GM21423 (cell line): ENCODE results near the gene CCDC152.
"Not testable (repeated sequence)": the region's sequence is repeated elsewhere in the genome, so short reads cannot be mapped to it uniquely, and the experiment has no call there.

ENCODE experiments used
- ATAC-seq: cut with Tn5 transposase; IDR thresholded peaks from one replicate; pipeline ENCODE4 v1.9.1; 2021; ENCODE audit warnings: mild to moderate bottlenecking, moderate library complexity; ENCODE audit not compliant: unreplicated experiment

Gene CCDC152

GRCh38 chr5:42811591-42812446 lies 55.2 kb downstream of the CCDC152 start, which contains the start of gene SELENOP:
Gene SELENOP, minus strand, starts transcription at chr5:42811892. Its CDS starts 3,539 bp downstream, at chr5:42808353.
- ATAC-seq, result no peak

GRCh38 chr5:42812620-42813019 lies 56.0 kb downstream of the CCDC152 start:
- ATAC-seq, result no peak

GRCh38 chr5:42813533-42813932 lies 56.9 kb downstream of the CCDC152 start:
- ATAC-seq, result no peak

- ATAC-seq, result not testable (repeated sequence)
Measured at GRCh38 chr5:42816546-42816945, 59.9 kb downstream of the CCDC152 start.

GRCh38 chr5:42819745-42820144 lies 63.1 kb downstream of the CCDC152 start:
- no peak for ATAC-seq

- ATAC-seq, result no peak
Measured at GRCh38 chr5:42822548-42822947, 65.9 kb downstream of the CCDC152 start.

GRCh38 chr5:42824347-42824976 lies 67.8 kb downstream of the CCDC152 start:
- ATAC-seq, result no peak

- no peak for ATAC-seq
Measured at GRCh38 chr5:42825422-42826148, 69.0 kb downstream of the CCDC152 start.

- ATAC-seq, result no peak
Measured at GRCh38 chr5:42826757-42827515, 70.3 kb downstream of the CCDC152 start.

GRCh38 chr5:42828671-42829070 lies 72.1 kb downstream of the CCDC152 start:
- ATAC-seq, result no peak

- no peak for ATAC-seq
Measured at GRCh38 chr5:42830924-42831323, 74.3 kb downstream of the CCDC152 start.

GRCh38 chr5:42832060-42832459 lies 75.4 kb downstream of the CCDC152 start:
- no peak for ATAC-seq

GRCh38 chr5:42836070-42836769 lies 79.6 kb downstream of the CCDC152 start:
- no peak for ATAC-seq

- no peak for ATAC-seq
Measured at GRCh38 chr5:42837601-42838000, 81.0 kb downstream of the CCDC152 start.

GRCh38 chr5:42839196-42839595 lies 82.6 kb downstream of the CCDC152 start:
- ATAC-seq, result no peak

GRCh38 chr5:42840269-42840668 lies 83.7 kb downstream of the CCDC152 start:
- no peak for ATAC-seq

- ATAC-seq, result no peak
Measured at GRCh38 chr5:42840842-42841567, 84.4 kb downstream of the CCDC152 start.

- no peak for ATAC-seq
Measured at GRCh38 chr5:42842921-42843641, 86.5 kb downstream of the CCDC152 start.
